HG03103 (cell line): ENCODE data around the gene WDR36.

Source experiments
- ATAC-seq: cut with Tn5 transposase; IDR thresholded peaks from one replicate; pipeline ENCODE4 v1.9.1; 2021; ENCODE audit warnings: low read depth; ENCODE audit not compliant: unreplicated experiment

WDR36 gene

DNA sequence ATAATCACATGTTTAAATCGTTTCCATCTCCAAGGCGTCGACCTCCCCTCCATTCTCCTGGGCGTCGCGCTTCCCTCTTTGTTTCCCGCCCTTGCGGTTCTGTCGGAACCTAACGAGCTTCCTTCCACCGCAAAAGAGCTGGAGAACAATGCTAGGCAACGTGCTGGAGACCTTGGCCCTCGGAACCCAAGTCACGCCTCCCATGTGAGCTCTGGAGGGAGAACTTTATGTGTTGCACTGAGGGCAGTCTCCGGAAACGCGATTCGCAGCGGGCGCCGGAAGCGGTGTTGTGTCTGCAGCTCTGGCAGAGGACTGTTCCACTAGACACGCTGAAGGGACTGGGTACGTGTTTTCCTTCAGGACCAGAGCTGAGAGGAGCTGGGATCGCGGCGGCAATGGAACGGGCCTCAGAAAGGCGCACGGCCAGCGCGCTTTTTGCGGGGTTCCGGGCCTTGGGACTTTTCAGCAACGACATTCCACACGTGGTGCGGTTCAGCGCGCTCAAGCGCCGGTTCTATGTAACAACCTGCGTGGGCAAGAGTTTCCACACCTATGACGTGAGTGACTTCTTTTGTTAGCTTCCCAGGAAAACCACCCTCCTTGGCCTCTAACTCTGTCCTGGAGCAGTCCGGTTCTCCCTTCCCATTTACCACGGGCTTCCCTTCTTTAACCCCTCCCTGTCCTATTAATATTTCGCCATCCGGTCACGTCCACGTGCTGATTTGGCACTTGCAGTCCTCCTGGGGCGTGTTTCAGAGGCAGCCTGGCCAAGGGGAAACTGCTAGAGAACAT, at the start of gene WDR36:
Gene WDR36, plus strand, starts transcription at position 287 of the 792 bp plus-strand sequence. Its CDS starts 109 bp downstream, at position 396.
- ATAC-seq: peak; percentile 93

DNA sequence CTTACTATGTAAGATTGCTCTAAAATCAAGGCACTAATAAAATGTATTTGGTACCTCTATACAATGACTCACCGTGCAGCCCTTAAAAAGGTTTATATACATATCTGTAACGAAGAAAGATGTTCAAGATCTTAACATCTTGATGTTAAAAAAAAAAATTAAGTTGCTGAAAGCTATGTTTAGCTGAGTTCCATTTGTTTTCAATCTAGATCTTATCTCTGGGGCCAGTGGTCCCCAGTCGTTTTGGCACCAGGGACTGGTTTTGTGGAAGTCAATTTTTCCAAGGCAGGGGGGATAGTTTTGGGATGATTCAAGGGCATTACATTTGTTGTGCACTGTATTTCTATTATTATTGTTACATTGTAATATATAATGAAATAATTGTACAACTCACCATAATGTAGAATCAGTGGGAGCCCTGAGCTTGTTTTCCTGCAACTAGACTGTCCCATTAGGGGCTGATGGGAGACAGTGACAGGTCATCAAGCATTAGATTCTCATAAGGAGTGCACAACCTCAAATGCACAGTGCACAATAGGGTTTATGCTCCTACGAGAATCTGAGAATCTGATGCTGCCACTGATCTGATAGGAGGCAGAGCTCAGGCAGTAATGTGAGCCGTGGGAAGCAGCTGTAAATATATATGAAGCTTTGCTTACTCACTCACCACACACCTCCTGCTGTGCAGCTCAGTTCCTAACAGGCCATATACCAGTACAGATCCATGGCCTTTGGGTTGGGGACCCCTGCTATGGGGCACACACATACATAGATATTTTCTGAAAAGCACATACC, 48.2 kb upstream of the WDR36 start:
- no peak for ATAC-seq

DNA sequence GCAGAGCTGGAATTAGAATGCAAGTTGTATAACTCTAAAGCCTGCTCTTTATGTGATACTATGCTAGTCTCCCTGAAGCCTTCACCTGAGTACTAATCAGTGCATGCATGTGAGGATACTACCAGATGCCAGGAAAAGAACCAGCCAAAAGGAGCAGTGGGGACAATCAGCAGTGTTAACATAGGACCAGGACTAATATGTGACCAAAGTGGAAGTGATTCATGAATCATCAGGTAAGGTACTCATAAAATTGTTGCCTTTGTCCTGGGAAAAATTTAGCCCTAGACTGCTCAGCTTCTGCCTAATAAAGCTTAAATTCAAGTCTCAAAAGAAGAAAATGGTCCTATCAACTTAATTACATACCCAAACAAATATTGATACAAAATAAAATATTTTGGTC, 34.1 kb upstream of the WDR36 start:
- ATAC-seq: no peak

DNA sequence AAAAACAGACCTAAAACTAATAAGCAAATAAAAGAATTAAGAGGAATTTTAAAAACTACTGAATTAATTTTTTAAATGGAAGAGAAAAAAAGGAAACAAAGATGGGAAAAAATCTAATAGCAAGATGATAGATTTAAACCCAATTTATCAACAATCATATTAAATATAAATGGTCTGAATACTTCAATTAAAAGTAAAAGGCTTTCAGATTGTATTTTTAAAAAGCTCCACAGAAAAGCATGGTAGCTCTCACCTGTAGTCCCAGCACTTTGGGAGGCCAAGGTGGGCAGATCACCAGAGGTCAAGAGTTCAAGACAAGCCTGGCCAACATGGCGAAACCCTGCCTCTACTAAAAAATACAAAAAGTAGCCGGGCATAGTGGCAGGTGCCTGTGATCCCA, 32.0 kb upstream of the WDR36 start:
- no peak for ATAC-seq

DNA sequence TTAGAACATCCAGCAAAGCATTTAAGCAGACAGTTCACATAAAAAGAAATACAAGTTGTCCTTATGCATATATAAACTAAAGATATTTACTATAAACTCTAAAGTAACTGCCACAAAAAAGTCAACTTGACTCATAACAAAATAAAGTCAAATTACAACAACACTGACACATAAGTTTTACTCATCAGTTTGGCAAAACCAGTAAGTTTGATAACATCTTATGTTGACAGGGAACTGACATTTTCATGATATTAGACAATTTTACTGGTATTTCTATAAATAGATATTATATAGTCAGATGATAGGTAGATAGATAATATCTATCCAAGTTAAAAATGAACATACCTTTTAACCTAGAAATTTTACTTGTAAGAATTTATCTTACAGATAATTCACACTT, 30.5 kb upstream of the WDR36 start:
- no peak for ATAC-seq

DNA sequence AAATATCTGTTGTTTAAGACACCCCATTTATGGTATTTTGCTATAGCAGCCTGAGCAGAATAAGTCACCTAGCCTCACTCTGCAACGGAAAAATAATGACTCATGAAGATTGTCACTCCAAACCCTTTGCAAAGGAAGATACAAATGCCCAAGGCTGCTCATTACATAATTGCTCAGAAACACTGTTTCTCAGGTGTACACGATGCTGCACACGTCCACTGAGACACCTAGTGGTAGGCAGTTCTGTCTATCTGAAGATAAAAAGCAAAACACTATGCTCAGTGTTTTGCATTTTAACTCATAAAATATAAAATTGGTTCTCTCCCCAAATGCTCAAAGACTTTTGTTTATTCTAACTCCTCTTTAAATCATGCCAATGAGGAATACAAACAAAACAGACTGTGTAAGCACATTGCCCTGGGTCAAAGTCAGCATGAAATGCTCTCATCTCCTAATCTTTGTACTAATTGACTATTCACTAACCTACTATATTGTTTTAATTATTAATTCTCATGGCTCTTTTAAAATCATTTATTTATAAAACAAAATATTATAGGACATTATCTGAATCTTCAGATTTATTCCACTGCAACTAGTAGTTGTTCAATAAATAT, 28.3 kb upstream of the WDR36 start:
- ATAC-seq: peak; percentile 71

DNA sequence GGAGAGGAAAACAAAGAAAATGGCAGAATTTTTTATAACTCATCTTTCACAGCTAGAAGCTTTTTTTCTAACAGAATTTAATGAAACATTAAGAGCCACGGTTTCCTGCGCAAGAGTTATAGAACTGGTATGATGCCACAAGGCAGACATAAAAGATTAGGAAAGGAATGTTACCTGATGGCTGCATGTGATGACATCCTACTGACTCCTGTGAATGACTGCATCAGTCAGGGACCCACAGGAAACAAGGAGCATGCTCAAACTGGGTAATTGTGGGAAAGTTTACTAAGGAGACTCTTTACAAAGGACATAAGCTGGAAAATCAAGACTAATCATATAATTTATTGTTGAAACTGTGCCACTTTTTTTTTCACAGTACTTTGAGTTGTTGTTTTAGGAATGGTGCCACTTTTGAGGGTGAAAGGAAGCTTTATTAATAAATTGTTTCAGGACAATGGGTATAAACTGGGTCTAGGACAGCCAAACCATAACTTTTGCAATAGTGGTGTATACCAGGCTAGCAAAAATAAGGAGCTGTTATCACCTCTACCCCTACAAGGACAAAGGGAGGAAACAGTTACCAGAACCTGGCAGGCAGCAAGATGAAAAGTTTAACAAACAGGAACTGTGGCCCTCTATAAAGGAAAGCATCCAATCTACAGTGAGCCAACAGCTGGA, 25.7 kb upstream of the WDR36 start:
- ATAC-seq: no peak

DNA sequence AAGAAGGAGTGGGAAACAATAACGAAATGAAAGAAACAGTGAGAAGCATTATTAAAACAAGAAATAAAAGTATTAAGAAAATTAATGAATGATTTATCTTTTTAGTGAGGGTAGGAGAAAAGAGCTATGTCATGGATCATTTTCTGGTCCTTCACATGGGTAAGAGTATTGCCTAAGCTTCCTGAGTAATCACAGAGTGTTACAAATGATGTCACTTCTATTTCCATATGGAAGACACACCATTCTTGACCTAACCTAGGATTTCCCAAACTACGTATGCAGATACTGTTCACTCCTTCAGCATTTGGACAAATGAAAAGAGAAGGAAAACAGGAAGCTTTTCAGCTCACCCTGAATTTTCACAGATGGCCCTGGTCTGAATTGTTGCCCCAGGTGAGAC, 23.9 kb upstream of the WDR36 start:
- ATAC-seq: no peak

DNA sequence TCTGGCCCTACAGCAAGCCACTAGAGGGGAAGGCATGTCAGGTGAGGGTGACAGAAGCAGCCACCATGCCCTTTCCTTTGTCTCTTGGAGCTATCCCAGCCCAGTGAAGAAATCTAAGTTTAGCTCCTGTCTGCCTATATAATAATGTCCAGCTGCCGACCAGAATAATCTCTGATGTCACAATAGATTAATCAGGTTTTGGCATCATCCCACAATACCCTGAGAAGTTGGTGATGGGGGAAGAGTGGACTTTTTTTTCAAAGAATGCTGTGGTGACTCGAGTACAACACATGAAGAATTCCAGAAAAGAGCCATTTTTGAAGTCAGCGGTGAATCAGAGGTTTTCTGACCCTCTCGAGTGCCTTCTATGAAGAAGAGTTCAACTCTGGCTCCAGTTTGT, 22.3 kb upstream of the WDR36 start:
- no peak for ATAC-seq

DNA sequence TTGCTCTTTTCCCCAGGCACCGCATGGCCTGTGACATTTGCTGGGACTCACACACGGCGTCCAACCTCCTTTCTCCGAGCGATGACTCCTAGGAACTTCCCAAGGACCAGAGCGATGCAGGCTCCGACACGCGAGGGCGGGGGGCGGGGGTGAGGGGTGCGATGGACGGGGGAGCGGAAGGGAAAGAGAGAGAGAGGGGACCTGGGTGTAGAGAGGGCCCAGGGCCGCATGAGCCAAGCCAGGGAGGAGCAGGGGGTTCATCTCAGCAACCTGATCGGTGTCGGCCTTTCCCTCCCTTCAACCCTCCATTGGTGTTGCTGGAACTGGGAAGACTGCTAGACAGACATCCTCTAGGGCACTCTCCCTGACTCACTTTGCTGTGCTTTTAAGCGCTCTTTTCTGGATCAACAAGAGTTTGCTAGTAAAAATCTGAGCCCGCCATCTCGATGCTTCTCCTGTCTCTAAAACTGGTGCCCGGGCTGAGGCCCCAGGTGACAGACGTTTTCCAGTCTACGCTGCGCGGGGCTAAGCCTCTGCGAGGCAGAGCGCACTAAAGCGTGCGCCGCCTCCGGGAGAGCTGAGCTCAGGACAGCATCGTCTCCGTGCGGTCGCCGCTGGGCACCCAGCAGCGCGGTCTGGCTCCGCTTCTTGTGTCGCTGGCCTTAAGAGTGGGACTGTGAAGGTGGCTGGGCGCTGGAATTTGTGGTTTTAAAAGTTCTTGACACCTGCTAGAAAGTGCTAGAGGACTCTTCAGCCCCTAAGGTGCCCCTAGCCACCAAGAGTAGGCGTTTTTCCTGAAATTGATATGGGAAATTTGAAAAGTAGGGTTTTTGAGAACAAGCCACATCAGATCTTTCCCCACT, 21.6 kb upstream of the WDR36 start:
- peak; percentile 51 for ATAC-seq

DNA sequence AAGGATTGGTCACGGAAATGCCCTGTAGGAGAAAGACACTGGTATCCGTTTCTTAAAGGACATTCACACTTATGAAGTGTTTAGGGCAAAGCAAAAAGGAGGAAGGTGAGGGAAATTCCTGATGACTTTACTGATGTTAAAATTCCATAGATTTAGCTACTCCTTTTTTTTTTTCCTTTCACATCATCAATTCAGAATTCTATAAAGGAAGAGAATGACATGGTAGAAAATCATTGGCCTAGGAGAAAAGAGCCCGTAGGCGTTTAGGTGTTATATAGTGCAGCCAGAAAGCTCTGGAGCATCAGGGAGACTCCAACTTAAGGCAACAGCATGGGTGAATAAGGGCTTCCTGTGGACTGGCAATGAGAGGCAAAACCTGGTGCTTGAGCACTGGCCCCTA, 20.7 kb upstream of the WDR36 start, which contains the start of gene TSLP:
Gene TSLP, plus strand, starts transcription at position 301 of the 400 bp plus-strand sequence. CDS start 178 bp downstream, outside the sequence.
- no peak for ATAC-seq

DNA sequence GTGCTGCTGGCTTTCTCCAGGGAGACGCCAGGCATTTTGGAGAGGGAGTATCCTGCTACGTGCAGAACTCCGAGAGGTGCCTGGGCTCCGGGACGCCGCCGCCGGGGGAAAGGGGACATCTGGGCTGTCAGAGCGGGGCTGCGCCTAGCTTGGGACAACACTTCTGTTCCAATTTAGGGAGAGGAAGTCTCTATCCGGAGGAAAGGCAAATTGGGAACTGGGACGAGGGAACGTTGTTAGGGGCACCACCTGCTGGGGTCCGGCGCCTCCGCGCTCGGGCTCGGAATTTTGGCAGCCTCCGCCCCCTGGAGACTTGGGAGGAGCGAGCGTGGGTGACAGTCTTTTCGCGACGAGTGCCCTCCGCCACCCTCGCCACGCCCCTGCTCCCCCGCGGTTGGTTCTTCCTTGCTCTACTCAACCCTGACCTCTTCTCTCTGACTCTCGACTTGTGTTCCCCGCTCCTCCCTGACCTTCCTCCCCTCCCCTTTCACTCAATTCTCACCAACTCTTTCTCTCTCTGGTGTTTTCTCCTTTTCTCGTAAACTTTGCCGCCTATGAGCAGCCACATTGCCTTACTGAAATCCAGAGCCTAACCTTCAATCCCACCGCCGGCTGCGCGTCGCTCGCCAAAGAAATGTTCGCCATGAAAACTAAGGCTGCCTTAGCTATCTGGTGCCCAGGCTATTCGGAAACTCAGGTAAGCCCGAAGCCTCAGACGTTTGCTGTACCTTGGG, 19.0 kb upstream of the WDR36 start:
- ATAC-seq: peak; percentile 58

DNA sequence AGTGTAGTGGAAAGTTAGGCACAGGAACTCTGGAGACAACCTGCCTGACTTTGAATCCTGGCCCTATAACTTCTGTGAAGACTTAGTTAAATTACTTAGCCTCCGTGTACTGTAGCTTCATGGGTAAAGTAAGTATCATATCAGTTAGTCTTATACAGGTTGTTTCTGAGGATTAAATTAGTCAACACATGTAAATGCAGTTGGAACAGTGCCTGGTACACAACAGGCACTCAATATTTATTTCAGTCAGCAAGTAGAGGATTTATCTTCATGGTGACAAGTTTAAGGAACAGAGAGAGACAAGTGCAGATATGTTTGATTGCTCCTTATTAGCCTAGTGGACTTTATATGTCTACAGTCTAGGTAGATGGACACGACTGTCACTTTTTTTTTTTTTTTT, 17.9 kb upstream of the WDR36 start:
- no peak for ATAC-seq

DNA sequence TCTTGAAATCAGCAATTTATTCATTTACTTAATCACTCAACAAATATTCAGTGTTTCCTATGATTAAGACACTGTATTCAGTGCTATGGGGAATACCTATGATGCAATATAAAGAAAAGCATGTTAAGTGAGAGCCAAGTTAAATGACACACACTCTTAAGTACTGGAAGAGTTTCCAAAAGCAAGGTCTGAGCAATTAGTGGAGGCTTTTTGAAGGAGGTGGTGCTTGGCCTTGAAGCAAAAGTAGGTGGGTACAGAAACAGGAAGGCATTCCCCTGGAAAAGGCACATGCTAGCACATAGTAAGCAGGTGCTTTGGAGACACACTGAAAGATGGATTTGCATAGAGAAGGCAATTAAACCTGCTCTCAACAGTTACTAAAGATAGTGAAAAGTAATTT, 16.6 kb upstream of the WDR36 start:
- no peak for ATAC-seq

DNA sequence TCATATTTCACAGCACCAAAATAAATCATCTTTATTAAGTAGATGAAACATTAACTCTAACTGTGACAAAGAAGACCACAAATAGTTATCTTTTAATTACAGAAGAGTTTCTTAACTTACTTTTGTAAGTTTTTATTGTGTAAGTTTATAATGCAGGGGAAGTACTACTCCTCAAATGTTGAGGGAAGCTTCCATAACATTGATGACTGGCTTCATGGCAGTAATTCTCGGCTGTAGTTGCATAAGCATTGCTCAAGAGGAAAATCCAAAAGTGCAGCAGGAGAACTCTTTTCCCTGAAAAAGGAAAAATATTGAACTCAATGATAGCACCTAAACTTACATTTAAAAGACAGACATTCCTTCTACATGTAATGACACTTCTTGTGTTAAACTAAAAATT, 16.1 kb upstream of the WDR36 start:
- ATAC-seq: no peak

DNA sequence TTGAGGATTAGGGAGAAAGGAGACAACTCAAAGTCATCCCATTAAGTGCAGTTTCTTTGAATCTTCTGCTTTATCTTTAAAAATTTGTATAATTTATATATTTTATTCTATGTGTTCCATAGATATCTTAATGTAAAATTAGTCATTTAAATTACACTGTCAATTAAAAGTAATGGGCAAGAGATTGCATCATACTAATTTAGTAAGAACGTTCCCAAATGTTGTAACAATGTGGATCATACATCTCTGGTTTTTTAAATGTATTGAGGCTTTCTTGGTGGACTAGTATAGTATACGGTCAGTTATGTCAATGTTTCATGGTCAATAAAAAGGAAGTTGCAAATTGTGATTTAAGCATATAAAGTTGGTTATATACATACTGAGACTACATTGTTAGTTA, 14.5 kb upstream of the WDR36 start:
- ATAC-seq: no peak

DNA sequence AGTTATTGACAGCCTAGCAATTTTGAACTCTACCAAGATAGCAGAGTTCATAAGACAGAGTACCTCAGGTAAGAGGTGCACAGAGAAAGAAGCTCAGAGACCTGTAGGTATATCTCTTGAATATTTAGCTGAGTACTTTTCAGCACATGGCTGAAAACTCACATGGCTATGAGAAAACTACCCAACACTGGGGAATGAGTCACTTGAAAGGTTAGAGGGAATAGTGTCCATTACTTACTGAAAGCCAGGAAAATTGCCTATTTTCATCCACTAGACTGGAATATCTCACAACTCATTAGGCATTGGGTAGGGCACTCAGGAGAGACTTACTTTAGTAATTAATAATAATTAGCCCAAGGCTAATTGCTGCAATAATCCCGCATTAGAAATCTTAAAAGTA, 12.3 kb upstream of the WDR36 start:
- no peak for ATAC-seq

DNA sequence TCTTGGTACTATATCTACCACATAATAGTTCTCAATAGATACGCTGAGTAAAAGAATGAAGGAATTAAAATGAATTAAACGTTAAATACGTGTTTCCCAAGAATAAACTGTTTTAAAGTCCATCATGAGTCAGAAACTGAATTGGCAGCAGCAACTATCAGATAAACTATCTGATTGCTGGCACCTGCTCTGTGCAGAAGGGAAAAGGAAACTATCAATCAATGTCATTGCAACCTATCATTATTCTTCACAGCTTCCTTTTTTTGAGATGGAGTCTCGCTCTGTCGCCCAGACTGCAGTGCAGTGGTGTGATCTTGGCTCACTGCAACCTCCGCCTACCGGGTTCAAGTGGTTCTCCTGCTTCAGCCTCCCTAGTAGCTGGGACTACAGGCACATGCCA, 8.8 kb upstream of the WDR36 start:
- ATAC-seq: no peak

DNA sequence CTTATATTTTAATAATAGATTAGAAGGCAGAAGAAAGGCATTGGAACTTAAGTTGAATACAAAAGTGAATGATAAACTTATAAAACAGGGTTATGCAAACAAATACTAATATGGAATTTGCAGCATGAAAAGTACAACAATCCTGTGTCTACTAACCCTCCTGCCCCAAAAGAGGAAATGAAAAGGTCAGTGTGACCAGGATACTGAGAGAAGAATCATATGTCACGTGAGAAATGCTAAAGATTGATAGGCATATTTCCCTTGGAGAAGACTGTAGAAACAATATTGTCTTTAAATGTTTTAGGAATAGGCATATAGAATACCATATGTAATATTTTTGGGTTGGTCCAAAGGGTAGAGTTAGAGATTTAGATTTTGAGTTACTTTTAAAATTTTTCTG, 3.8 kb downstream of the WDR36 start:
- no peak for ATAC-seq
